Measurements from ENCODE around the gene ELMO1. TPM values are rescaled to one million over a fixed set of nuclear protein-coding genes. Genes with fewer than 3 reads are reported as not detected.

Gene ELMO1
- total and polyA plus RNA-seq, 12 donors = 7.5 to 46.8 (median 14.9) TPM

DNA sequence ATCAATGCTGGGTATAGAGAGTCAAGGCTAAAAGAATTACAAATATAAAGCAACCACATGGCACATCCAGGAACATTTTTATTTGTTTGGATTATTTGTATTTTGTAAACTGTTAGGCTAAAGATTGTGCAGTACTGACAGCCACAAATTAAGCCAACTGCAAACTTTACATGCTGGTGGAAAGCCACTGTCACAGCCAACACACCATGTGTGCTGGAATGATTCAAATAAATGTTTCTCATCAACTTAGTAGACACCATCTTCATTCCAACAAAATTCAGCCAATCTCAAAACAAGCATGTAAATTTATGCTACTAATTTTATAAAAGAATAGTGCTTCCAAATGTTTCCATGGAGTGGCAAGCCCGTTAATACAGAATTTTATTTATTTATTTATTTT, 211.8 kb downstream of the ELMO1 start:
- Histone ChIP-seq H3K27me3 (no peaks in the 10 kb centered on the region), H3K27ac (no peak overlapping the region), H3K4me3 (no peak overlapping the region), H3K4me1 (replicated peaks in 1 of 2) (peaks cover 0 to 7% of the 10 kb centered on the region in 2 donors), H3K36me3 (replicated peaks in 1 of 2) (no peaks in the 10 kb centered on the region), H3K9me3 (replicated peaks in 1 of 3) (no peaks in the 10 kb centered on the region)
- TF ChIP-seq POLR2A (IDR thresholded peaks at IDR 0.05) = no peak
- TF ChIP-seq, protein P1, sequence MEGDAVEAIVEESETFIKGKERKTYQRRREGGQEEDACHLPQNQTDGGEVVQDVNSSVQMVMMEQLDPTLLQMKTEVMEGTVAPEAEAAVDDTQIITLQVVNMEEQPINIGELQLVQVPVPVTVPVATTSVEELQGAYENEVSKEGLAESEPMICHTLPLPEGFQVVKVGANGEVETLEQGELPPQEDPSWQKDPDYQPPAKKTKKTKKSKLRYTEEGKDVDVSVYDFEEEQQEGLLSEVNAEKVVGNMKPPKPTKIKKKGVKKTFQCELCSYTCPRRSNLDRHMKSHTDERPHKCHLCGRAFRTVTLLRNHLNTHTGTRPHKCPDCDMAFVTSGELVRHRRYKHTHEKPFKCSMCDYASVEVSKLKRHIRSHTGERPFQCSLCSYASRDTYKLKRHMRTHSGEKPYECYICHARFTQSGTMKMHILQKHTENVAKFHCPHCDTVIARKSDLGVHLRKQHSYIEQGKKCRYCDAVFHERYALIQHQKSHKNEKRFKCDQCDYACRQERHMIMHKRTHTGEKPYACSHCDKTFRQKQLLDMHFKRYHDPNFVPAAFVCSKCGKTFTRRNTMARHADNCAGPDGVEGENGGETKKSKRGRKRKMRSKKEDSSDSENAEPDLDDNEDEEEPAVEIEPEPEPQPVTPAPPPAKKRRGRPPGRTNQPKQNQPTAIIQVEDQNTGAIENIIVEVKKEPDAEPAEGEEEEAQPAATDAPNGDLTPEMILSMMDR (IDR thresholded peaks at IDR 0.05) = no peak
- 91 to 100% (median 97%) methylated on average over 1 of the region's 1 CpG for WGBS, 4 donors
- intact Hi-C loops (cut with DNase I) = no loop called here
- DNase-seq = no peak

- whole genome bisulfite sequencing, 4 donors = 50 to 84% (median 65%) methylated on average over 4 of the region's 4 CpGs
- no peak overlapping the region for H3K27ac ChIP-seq
- no peaks in the 10 kb centered on the region for H3K9me3 ChIP-seq (replicated peaks in 1 of 3)
- intact Hi-C loops (cut with DNase I) = no loop called here
- no peaks in the 10 kb centered on the region for H3K27me3 ChIP-seq
- no peak for DNase-seq
- no peak overlapping the region for H3K4me3 ChIP-seq
- peaks cover 0 to 7% of the 10 kb centered on the region in 2 donors for H3K4me1 ChIP-seq (replicated peaks in 1 of 2)
- H3K36me3 ChIP-seq (replicated peaks in 1 of 2) = no peaks in the 10 kb centered on the region
- TF ChIP-seq POLR2A (IDR thresholded peaks at IDR 0.05) = no peak
- TF ChIP-seq, protein P1 (IDR thresholded peaks at IDR 0.05) = no peak
Observed at GRCh38 chr7:37235813-37236212, 212.9 kb downstream of the ELMO1 start.

DNA sequence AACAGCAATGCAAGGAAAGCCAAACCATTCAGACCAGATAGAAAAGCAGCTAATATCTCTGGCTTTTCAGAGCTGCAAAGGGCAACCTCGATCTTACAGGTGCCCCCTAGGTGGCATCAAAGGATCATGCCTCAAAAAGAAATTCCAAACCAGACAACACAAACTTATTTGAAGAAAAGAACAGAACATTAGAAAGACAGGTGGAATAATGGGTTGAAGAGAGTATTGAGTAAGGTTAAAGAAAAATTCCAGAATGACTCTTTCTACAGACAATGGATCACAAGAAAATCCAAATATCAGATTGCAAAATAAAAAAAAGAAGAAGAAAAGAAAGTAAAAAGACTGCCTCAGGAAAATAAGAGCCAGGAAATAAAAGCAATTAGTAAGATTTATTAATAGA, 213.7 kb downstream of the ELMO1 start:
- WGBS, 4 donors = 7 to 25% (median 18%) methylated on average over 1 of the region's 1 CpG
- DNase-seq = no peak
- Histone ChIP-seq H3K4me3 (no peak overlapping the region), H3K9me3 (replicated peaks in 1 of 3) (no peaks in the 10 kb centered on the region), H3K27me3 (no peaks in the 10 kb centered on the region), H3K36me3 (replicated peaks in 1 of 2) (no peaks in the 10 kb centered on the region), H3K4me1 (replicated peaks in 1 of 2) (peaks cover 0 to 7% of the 10 kb centered on the region in 2 donors), H3K27ac (no peak overlapping the region)
- intact Hi-C loops (cut with DNase I) = no loop called here
- TF ChIP-seq POLR2A (IDR thresholded peaks at IDR 0.05) = no peak
- TF ChIP-seq, protein P1 (IDR thresholded peaks at IDR 0.05) = peak; percentile 35 to 65 (median 52)

DNA sequence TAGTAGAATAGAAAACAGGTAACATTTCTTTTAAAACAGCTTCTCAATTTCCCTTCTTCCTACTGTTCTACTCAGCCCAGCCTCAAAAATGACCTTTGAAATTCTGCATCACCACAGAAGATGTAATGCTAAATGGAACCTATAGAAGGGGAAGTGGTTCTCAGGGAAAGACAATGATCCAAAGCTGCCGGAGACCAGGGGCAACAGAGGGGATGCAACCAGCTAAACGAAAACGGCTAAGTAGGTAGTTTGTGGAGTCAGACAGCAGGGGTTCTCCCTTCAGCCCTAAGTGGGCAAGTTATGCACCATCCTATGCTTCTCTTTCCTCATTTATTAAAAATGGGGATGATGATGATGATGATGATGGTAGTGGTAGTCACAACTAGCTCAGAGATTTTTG, 214.3 kb downstream of the ELMO1 start:
- Histone ChIP-seq H3K36me3 (replicated peaks in 1 of 2) (no peaks in the 10 kb centered on the region), H3K4me3 (no peak overlapping the region), H3K27ac (no peak overlapping the region), H3K27me3 (no peaks in the 10 kb centered on the region), H3K4me1 (replicated peaks in 1 of 2) (peaks cover 0 to 7% of the 10 kb centered on the region in 2 donors), H3K9me3 (replicated peaks in 1 of 3) (no peaks in the 10 kb centered on the region)
- no peak for DNase-seq
- WGBS, 4 donors = 49 to 60% (median 57%) methylated on average over 3 of the region's 3 CpGs
- intact Hi-C loops (cut with DNase I) = no loop called here
- no peak for TF ChIP-seq POLR2A (IDR thresholded peaks at IDR 0.05)
- TF ChIP-seq, protein P1 (IDR thresholded peaks at IDR 0.05) = no peak

Data from adrenal gland (tissue), 12 donors.